ENCODE results near the gene CTXND1.

GRCh38 chr15:80274554-80274953 lies 22.5 kb upstream of the CTXND1 start:
- TF ChIP-seq CTCF (IDR thresholded peaks at IDR 0.05 in 4 of 5, conservative IDR thresholded peaks at IDR 0.05 in 1 of 5) (no peak), POLR2A (IDR thresholded peaks at IDR 0.05) (no peak)

Measured in gastrocnemius medialis (tissue), 4 donors.